Neural progenitor cell (in vitro differentiated cells): Measurements from ENCODE around the gene TMEM231. TPM values are rescaled to one million over a fixed set of nuclear protein-coding genes. Genes with fewer than 3 reads are reported as not detected.
"Not testable (repeated sequence)": the region's sequence is repeated elsewhere in the genome, so short reads cannot be mapped to it uniquely, and the experiment has no call there.

Source experiments
- DNase-seq: peaks from one replicate; pipeline ENCODE4 v3.0.0-alpha.2; 2016; ENCODE audit warnings: low spot score
- H2AFZ ChIP-seq: fragments of 200-600 bp; sonication (generic); replicated peaks from 2 replicates; pipeline ENCODE4 v1.6.1; 2016; ENCODE audit warnings: antibody characterized with exemption
- H3F3A ChIP-seq: fragments of 200-600 bp; sonication (generic); 2 replicates; pipeline ENCODE4 v1.6.1; 2016; ENCODE audit warnings: antibody characterized with exemption, low read depth
- H3K27ac ChIP-seq: fragments of 200-600 bp; sonication (generic); 2 replicates; pipeline ENCODE4 v1.5.1; 2016; ENCODE audit warnings: mild to moderate bottlenecking
- H3K27me3 ChIP-seq: fragments of 200-600 bp; sonication (generic); 2 replicates; pipeline ENCODE4 v1.6.1; 2016; ENCODE audit warnings: mild to moderate bottlenecking, moderate library complexity
- H3K36me3 ChIP-seq: fragments of 200-600 bp; sonication (generic); 2 replicates; pipeline ENCODE4 v1.5.1; 2016
- H3K4me1 ChIP-seq: fragments of 200-600 bp; sonication (generic); 2 replicates; pipeline ENCODE4 v1.6.1; 2016; ENCODE audit warnings: mixed run types
- H3K4me2 ChIP-seq: fragments of 200-600 bp; sonication (generic); 2 replicates; pipeline ENCODE4 v1.6.1; 2016
- H3K4me3 ChIP-seq: fragments of 200-600 bp; sonication (generic); 2 replicates; pipeline ENCODE4 v1.5.1; 2016
- H3K79me2 ChIP-seq: fragments of 200-600 bp; sonication (generic); 2 replicates; pipeline ENCODE4 v1.6.1; 2016; ENCODE audit warnings: low read depth
- H3K9ac ChIP-seq: fragments of 200-600 bp; sonication (generic); 2 replicates; pipeline ENCODE4 v1.6.1; 2016
- H3K9me3 ChIP-seq: fragments of 200-600 bp; sonication (generic); 2 replicates; pipeline ENCODE4 v1.5.1; 2016; ENCODE audit warnings: low read depth
- H4K20me1 ChIP-seq: fragments of 200-600 bp; sonication (generic); 2 replicates; pipeline ENCODE4 v1.6.1; 2016; ENCODE audit warnings: low read depth
- H3K27ac Mint-ChIP-seq: 3 replicates; pipeline ENCODE4 v1.8.0; 2021; ENCODE audit warnings: mixed read lengths
- H3K27me3 Mint-ChIP-seq: 2 replicates; pipeline ENCODE4 v1.8.0; 2022; ENCODE audit warnings: low read depth, mild to moderate bottlenecking, inconsistent platforms, moderate library complexity, mixed read lengths; ENCODE audit not compliant: insufficient read depth
- H3K36me3 Mint-ChIP-seq: 3 replicates; pipeline ENCODE4 v1.8.0; 2021; ENCODE audit warnings: mixed read lengths
- H3K4me1 Mint-ChIP-seq: 3 replicates; pipeline ENCODE4 v1.8.0; 2021; ENCODE audit warnings: mixed read lengths
- H3K4me3 Mint-ChIP-seq: 3 replicates; pipeline ENCODE4 v1.8.0; 2021; ENCODE audit warnings: mild to moderate bottlenecking, moderate library complexity, mixed read lengths
- H3K9me3 Mint-ChIP-seq: 3 replicates; pipeline ENCODE4 v1.8.0; 2020; ENCODE audit warnings: mixed read lengths
- EZH2 ChIP-seq: fragments of 200-600 bp; sonication (generic); IDR thresholded peaks from 2 replicates; pipeline ENCODE4 v1.6.1; 2017; ENCODE audit warnings: antibody characterized with exemption, mild to moderate bottlenecking, moderate library complexity
- EZH2phosphoT487 ChIP-seq: fragments of 200-600 bp; sonication (generic); IDR thresholded peaks from 2 replicates; pipeline ENCODE4 v1.6.1; 2017; ENCODE audit warnings: antibody characterized with exemption
- total RNA-seq: library from RNA; depleted of rRNA; stranded (reverse); fragments of >200 nt; gene quantifications from 2 replicates; pipeline ENCODE4 v1.2.3, GENCODE V29; 2015; ENCODE audit warnings: low replicate concordance
- TF ChIP-seq, protein P1 (sequence below): fragments of 200-600 bp; sonication (generic); IDR thresholded peaks from 2 replicates; pipeline ENCODE4 v1.5.1; 2017; ENCODE audit warnings: antibody characterized with exemption, mild to moderate bottlenecking

Gene TMEM231
- total RNA-seq, 1 donor from 2014 or later, result 10.9 TPM

DNA sequence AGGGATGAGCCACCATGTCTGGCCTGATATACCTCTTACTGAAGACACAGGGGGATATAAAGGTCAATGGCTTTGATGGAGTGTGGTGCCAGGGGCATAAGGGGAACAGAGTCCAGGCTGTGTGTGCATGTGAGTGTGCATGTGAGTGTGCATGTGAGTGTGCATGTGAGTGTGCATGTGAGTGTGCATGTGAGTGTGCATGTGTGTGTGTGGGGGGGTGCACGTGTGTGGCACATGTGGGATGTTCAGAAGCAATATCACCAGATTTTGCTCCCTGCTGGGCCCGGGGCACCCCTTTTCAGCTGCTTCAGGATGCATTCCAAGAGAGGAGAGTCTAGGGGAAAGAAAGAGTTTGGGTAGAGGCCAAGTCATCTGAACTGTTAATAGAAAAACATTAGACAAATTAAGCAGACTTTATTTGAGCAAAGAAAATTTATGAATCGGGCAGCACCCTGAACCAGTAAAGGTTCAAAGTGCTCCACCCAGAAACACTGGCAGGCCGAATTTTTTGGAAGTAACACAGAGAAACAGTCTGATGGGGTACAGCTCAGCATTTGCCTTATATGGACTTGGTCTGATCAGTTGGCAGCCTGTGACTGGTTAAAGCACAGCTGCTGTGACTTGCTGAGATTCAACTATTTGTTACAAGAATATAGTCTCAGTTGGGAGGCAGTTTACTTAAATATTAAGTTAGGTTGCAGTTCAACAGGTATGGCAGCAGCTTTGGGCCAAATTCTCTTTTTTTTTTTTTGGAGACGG is 29.8 kb downstream of the TMEM231 start:
- Histone ChIP-seq H3K27ac (no peak overlapping the region), H3K9ac (no peak overlapping the region), H3K79me2 (no peaks in the 10 kb centered on the region), H3F3A (no peaks in the 10 kb centered on the region), H3K36me3 (no peaks in the 10 kb centered on the region), H4K20me1 (no peaks in the 10 kb centered on the region), H2AFZ (no peak overlapping the region), H3K9me3 (no peaks in the 10 kb centered on the region), H3K4me3 (no peak overlapping the region), H3K4me2 (no peak overlapping the region), H3K27me3 (no peaks in the 10 kb centered on the region), H3K4me1 (no peaks in the 10 kb centered on the region)
- Mint-ChIP-seq H3K4me1 (no peaks in the 10 kb centered on the region), H3K27me3 (peaks cover 2% of the 10 kb centered on the region), H3K4me3 (no peak overlapping the region), H3K9me3 (no peaks in the 10 kb centered on the region), H3K27ac (no peak overlapping the region), H3K36me3 (peaks cover 8% of the 10 kb centered on the region)
- TF ChIP-seq EZH2phosphoT487 (no peak), EZH2 (no peak)
- TF ChIP-seq, protein P1, sequence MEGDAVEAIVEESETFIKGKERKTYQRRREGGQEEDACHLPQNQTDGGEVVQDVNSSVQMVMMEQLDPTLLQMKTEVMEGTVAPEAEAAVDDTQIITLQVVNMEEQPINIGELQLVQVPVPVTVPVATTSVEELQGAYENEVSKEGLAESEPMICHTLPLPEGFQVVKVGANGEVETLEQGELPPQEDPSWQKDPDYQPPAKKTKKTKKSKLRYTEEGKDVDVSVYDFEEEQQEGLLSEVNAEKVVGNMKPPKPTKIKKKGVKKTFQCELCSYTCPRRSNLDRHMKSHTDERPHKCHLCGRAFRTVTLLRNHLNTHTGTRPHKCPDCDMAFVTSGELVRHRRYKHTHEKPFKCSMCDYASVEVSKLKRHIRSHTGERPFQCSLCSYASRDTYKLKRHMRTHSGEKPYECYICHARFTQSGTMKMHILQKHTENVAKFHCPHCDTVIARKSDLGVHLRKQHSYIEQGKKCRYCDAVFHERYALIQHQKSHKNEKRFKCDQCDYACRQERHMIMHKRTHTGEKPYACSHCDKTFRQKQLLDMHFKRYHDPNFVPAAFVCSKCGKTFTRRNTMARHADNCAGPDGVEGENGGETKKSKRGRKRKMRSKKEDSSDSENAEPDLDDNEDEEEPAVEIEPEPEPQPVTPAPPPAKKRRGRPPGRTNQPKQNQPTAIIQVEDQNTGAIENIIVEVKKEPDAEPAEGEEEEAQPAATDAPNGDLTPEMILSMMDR, result no peak
- DNase-seq, result no peak

DNA sequence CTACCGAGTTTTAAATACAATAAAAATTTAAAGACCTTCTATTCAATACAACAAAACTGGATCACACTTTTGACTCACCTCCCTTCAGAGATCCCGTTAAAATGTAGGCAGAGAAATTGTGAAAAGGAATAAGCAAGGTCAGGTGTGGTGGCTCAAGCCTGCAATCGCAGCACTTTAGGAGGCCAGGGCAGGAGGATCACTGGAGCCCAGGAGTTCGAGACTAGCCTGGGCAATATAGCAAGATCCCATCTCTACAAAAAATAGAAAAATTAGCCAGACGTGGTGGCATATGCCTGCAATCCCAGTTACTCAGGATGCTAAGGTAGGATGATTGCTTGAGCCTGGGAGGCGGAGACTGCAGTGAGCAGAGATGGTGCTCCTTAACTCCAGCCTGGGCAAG is 36.9 kb downstream of the TMEM231 start:
- H3K27me3 Mint-ChIP-seq, result peaks cover 4% of the 10 kb centered on the region
- no peaks in the 10 kb centered on the region for H4K20me1 ChIP-seq
- H3K9me3 ChIP-seq, result no peaks in the 10 kb centered on the region
- no peak overlapping the region for H3K27ac ChIP-seq
- H3K4me2 ChIP-seq, result no peak overlapping the region
- no peak overlapping the region for H3K9ac ChIP-seq
- peaks cover 8% of the 10 kb centered on the region for H3F3A ChIP-seq
- peaks cover 11% of the 10 kb centered on the region for H3K4me1 Mint-ChIP-seq
- H3K4me1 ChIP-seq, result no peaks in the 10 kb centered on the region
- no peaks in the 10 kb centered on the region for H3K36me3 Mint-ChIP-seq
- no peaks in the 10 kb centered on the region for H3K79me2 ChIP-seq
- no peak overlapping the region for H3K27ac Mint-ChIP-seq
- H2AFZ ChIP-seq, result no peak overlapping the region
- H3K27me3 ChIP-seq, result peaks cover 7% of the 10 kb centered on the region
- TF ChIP-seq EZH2phosphoT487 (no peak), EZH2 (no peak)
- TF ChIP-seq, protein P1, result no peak
- DNase-seq, result no peak
- no peaks in the 10 kb centered on the region for H3K36me3 ChIP-seq
- no peak overlapping the region for H3K4me3 ChIP-seq
- H3K9me3 Mint-ChIP-seq, result no peaks in the 10 kb centered on the region
- H3K4me3 Mint-ChIP-seq, result no peak overlapping the region

GRCh38 chr16:75516189-75516966 is 39.7 kb downstream of the TMEM231 start:
- H3K27ac ChIP-seq, result not testable (repeated sequence)

GRCh38 chr16:75514296-75514695 is 41.8 kb downstream of the TMEM231 start:
- Mint-ChIP-seq H3K27ac (no peak overlapping the region), H3K9me3 (no peaks in the 10 kb centered on the region), H3K4me1 (peaks cover 11% of the 10 kb centered on the region), H3K36me3 (peaks cover 2% of the 10 kb centered on the region), H3K27me3 (peaks cover 4% of the 10 kb centered on the region), H3K4me3 (no peak overlapping the region)
- no peak overlapping the region for H3K27ac ChIP-seq
- H4K20me1 ChIP-seq, result no peaks in the 10 kb centered on the region
- TF ChIP-seq EZH2phosphoT487 (no peak), EZH2 (no peak)
- TF ChIP-seq, protein P1, result no peak
- H3K9me3 ChIP-seq, result no peaks in the 10 kb centered on the region
- H3K79me2 ChIP-seq, result no peaks in the 10 kb centered on the region
- H3K4me3 ChIP-seq, result no peak overlapping the region
- H3K36me3 ChIP-seq, result no peaks in the 10 kb centered on the region
- no peak overlapping the region for H2AFZ ChIP-seq
- H3F3A ChIP-seq, result peaks cover 8% of the 10 kb centered on the region
- no peak overlapping the region for H3K4me2 ChIP-seq
- no peaks in the 10 kb centered on the region for H3K4me1 ChIP-seq
- peaks cover 7% of the 10 kb centered on the region for H3K27me3 ChIP-seq
- no peak overlapping the region for H3K9ac ChIP-seq
- DNase-seq, result no peak

More at GRCh38 chr16:75516189-75516966, 39.7 kb downstream of the TMEM231 start:
- H3K9me3 Mint-ChIP-seq, H3F3A ChIP-seq, H4K20me1 ChIP-seq, H3K27me3 Mint-ChIP-seq, H3K4me1 ChIP-seq, H3K27me3 ChIP-seq, H3K9me3 ChIP-seq, H3K36me3 ChIP-seq, H3K36me3 Mint-ChIP-seq, H3K79me2 ChIP-seq: not testable (repeated sequence)
- peak; percentile 56 for DNase-seq
- peaks cover 11% of the 10 kb centered on the region for H3K4me1 Mint-ChIP-seq
- peak overlapping the region; percentile 87 for H3K4me2 ChIP-seq
- H3K4me3 ChIP-seq, result peak overlapping the region; percentile 79
- H2AFZ ChIP-seq, result peak overlapping the region; percentile 78
- peak overlapping the region; percentile 35 for H3K9ac ChIP-seq
- peak overlapping the region; percentile 90 for H3K4me3 Mint-ChIP-seq
- peak overlapping the region; percentile 96 for H3K27ac Mint-ChIP-seq
